SU-DHL-6 (cell line): ENCODE results near the gene NEMF.

Experiments used
- EZH2phosphoT487 ChIP-seq: fragments of 200-600 bp; sonication (generic), shearing (Covaris generic); conservative IDR thresholded peaks from 2 replicates; pipeline ENCODE4 v1.6.1; 2018; ENCODE audit warnings: mild to moderate bottlenecking, antibody characterized with exemption, low read length, moderate library complexity, mixed read lengths
- TF ChIP-seq, protein P1 (sequence below): fragments of 200-600 bp; sonication (generic); IDR thresholded peaks from one replicate; pipeline ENCODE4 v1.5.1; 2017; ENCODE audit warnings: antibody characterized with exemption, mild to moderate bottlenecking, low read length, moderate library complexity; ENCODE audit not compliant: insufficient read depth, poor library complexity, severe bottlenecking

DNA sequence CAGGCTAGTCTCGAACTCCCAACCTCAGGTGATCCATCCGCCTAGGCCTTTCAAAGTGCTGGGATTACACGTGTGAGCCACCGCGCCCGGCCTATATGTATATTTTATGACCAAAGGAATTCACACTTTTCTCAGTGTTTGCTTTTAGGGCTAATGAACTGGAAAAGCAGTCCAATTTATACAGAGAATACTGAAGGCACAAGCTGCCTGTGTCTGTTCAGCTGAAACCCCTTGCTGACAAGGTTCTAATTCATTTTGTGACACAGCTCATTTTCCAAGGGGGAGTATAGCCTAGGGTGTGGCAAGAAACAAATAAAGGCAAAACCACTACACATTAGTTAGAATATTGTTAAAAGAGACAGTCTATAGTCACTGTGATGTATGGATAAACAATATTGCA, 18.3 kb upstream of the NEMF start:
- TF ChIP-seq, protein P1, sequence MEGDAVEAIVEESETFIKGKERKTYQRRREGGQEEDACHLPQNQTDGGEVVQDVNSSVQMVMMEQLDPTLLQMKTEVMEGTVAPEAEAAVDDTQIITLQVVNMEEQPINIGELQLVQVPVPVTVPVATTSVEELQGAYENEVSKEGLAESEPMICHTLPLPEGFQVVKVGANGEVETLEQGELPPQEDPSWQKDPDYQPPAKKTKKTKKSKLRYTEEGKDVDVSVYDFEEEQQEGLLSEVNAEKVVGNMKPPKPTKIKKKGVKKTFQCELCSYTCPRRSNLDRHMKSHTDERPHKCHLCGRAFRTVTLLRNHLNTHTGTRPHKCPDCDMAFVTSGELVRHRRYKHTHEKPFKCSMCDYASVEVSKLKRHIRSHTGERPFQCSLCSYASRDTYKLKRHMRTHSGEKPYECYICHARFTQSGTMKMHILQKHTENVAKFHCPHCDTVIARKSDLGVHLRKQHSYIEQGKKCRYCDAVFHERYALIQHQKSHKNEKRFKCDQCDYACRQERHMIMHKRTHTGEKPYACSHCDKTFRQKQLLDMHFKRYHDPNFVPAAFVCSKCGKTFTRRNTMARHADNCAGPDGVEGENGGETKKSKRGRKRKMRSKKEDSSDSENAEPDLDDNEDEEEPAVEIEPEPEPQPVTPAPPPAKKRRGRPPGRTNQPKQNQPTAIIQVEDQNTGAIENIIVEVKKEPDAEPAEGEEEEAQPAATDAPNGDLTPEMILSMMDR = no peak
- TF ChIP-seq EZH2phosphoT487 = no peak
